ACC112 (cell line): ENCODE measurements around the gene ABCC12.

Experiments
- H2AFZ ChIP-seq: fragments of 200-600 bp; sonication (generic); one replicate; pipeline ENCODE4 v1.6.0; 2017; ENCODE audit warnings: antibody characterized with exemption, low read length; ENCODE audit not compliant: unreplicated experiment
- H3K27ac ChIP-seq: fragments of 200-600 bp; sonication (generic); 2 replicates; pipeline ENCODE4 v1.5.1; 2014; ENCODE audit warnings: low read depth, mild to moderate bottlenecking, antibody characterized with exemption, low read length, moderate library complexity
- H3K27me3 ChIP-seq: fragments of 200-600 bp; sonication (generic); 2 replicates; pipeline ENCODE4 v1.6.1; 2014; ENCODE audit warnings: mild to moderate bottlenecking, antibody characterized with exemption, low read length, moderate library complexity, mixed read lengths; ENCODE audit not compliant: insufficient read depth
- H3K36me3 ChIP-seq: fragments of 200-600 bp; sonication (generic); 2 replicates; pipeline ENCODE4 v1.6.1; 2016; ENCODE audit warnings: mild to moderate bottlenecking, antibody characterized with exemption, low read length, moderate library complexity, mixed read lengths; ENCODE audit not compliant: insufficient read depth
- H3K4me1 ChIP-seq: fragments of 200-600 bp; sonication (generic); one replicate; pipeline ENCODE4 v1.6.1; 2016; ENCODE audit warnings: low read length, mixed read lengths; ENCODE audit not compliant: insufficient read depth, unreplicated experiment, control insufficient read depth
- H3K4me3 ChIP-seq: fragments of 200-600 bp; sonication (generic); 2 replicates; pipeline ENCODE4 v1.5.1; 2014; ENCODE audit warnings: mild to moderate bottlenecking, low read depth, low read length
- H3K79me2 ChIP-seq: fragments of 200-600 bp; sonication (generic); one replicate; pipeline ENCODE4 v1.6.0; 2016; ENCODE audit warnings: low read length; ENCODE audit not compliant: control insufficient read depth, unreplicated experiment, insufficient read depth

ABCC12 gene

GRCh38 chr16:48152226-48152625, 3.6 kb downstream of the ABCC12 start:
- Histone ChIP-seq H2AFZ (no peak overlapping the region), H3K27ac (no peak overlapping the region), H3K79me2 (no peaks in the 10 kb centered on the region), H3K4me1 (no peaks in the 10 kb centered on the region), H3K36me3 (no peaks in the 10 kb centered on the region), H3K4me3 (no peak overlapping the region), H3K27me3 (no peaks in the 10 kb centered on the region)

GRCh38 chr16:48150707-48151106, 5.1 kb downstream of the ABCC12 start:
- no peak overlapping the region for H3K27ac ChIP-seq
- H3K4me3 ChIP-seq, result no peak overlapping the region
- H3K27me3 ChIP-seq, result no peaks in the 10 kb centered on the region
- H2AFZ ChIP-seq, result no peak overlapping the region
- H3K79me2 ChIP-seq, result no peaks in the 10 kb centered on the region
- H3K36me3 ChIP-seq, result no peaks in the 10 kb centered on the region
- H3K4me1 ChIP-seq, result no peaks in the 10 kb centered on the region

GRCh38 chr16:48146710-48147109, 9.1 kb downstream of the ABCC12 start:
- H2AFZ ChIP-seq, result no peak overlapping the region
- H3K27ac ChIP-seq, result no peak overlapping the region
- no peaks in the 10 kb centered on the region for H3K27me3 ChIP-seq
- no peaks in the 10 kb centered on the region for H3K4me1 ChIP-seq
- H3K79me2 ChIP-seq, result no peaks in the 10 kb centered on the region
- H3K4me3 ChIP-seq, result no peak overlapping the region
- H3K36me3 ChIP-seq, result no peaks in the 10 kb centered on the region

GRCh38 chr16:48146131-48146530, 9.7 kb downstream of the ABCC12 start:
- H3K27me3 ChIP-seq, result no peaks in the 10 kb centered on the region
- H3K4me1 ChIP-seq, result no peaks in the 10 kb centered on the region
- H3K27ac ChIP-seq, result no peak overlapping the region
- H2AFZ ChIP-seq, result no peak overlapping the region
- H3K36me3 ChIP-seq, result no peaks in the 10 kb centered on the region
- no peak overlapping the region for H3K4me3 ChIP-seq
- H3K79me2 ChIP-seq, result no peaks in the 10 kb centered on the region

- Histone ChIP-seq H3K4me3 (no peak overlapping the region), H3K36me3 (no peaks in the 10 kb centered on the region), H3K27me3 (no peaks in the 10 kb centered on the region), H2AFZ (no peak overlapping the region), H3K4me1 (no peaks in the 10 kb centered on the region), H3K27ac (no peak overlapping the region), H3K79me2 (no peaks in the 10 kb centered on the region)
Measured at GRCh38 chr16:48143812-48144368, 11.9 kb downstream of the ABCC12 start.

GRCh38 chr16:48140821-48141220, 15.0 kb downstream of the ABCC12 start:
- Histone ChIP-seq H3K27me3 (no peaks in the 10 kb centered on the region), H3K4me1 (no peaks in the 10 kb centered on the region), H3K4me3 (no peak overlapping the region), H3K36me3 (no peaks in the 10 kb centered on the region), H3K79me2 (no peaks in the 10 kb centered on the region), H3K27ac (no peak overlapping the region), H2AFZ (no peak overlapping the region)

GRCh38 chr16:48139517-48139916, 16.3 kb downstream of the ABCC12 start:
- Histone ChIP-seq H3K4me1 (no peaks in the 10 kb centered on the region), H2AFZ (no peak overlapping the region), H3K79me2 (no peaks in the 10 kb centered on the region), H3K27me3 (no peaks in the 10 kb centered on the region), H3K36me3 (no peaks in the 10 kb centered on the region), H3K27ac (no peak overlapping the region), H3K4me3 (no peak overlapping the region)

- Histone ChIP-seq H3K36me3 (no peaks in the 10 kb centered on the region), H3K79me2 (no peaks in the 10 kb centered on the region), H3K27me3 (no peaks in the 10 kb centered on the region), H2AFZ (no peak overlapping the region), H3K27ac (no peak overlapping the region), H3K4me3 (no peak overlapping the region), H3K4me1 (no peaks in the 10 kb centered on the region)
Measured at GRCh38 chr16:48138543-48138942, 17.2 kb downstream of the ABCC12 start.

GRCh38 chr16:48137822-48138221, 18.0 kb downstream of the ABCC12 start:
- H3K4me1 ChIP-seq, result no peaks in the 10 kb centered on the region
- no peak overlapping the region for H3K4me3 ChIP-seq
- no peaks in the 10 kb centered on the region for H3K27me3 ChIP-seq
- no peak overlapping the region for H3K27ac ChIP-seq
- H2AFZ ChIP-seq, result no peak overlapping the region
- H3K36me3 ChIP-seq, result no peaks in the 10 kb centered on the region
- H3K79me2 ChIP-seq, result no peaks in the 10 kb centered on the region

GRCh38 chr16:48136547-48137360, 19.0 kb downstream of the ABCC12 start:
- H3K4me1 ChIP-seq, result no peaks in the 10 kb centered on the region
- no peaks in the 10 kb centered on the region for H3K36me3 ChIP-seq
- H3K27ac ChIP-seq, result no peak overlapping the region
- no peaks in the 10 kb centered on the region for H3K27me3 ChIP-seq
- no peaks in the 10 kb centered on the region for H3K79me2 ChIP-seq
- H2AFZ ChIP-seq, result no peak overlapping the region
- H3K4me3 ChIP-seq, result no peak overlapping the region
